Smooth muscle cell (in vitro differentiated cells): ENCODE measurements around the gene DESI1. TPM values are rescaled to one million over a fixed set of nuclear protein-coding genes. Genes with fewer than 3 reads are reported as not detected.

Experiments
- DNase-seq: peaks from one replicate; lab custom pipeline; 2025; ENCODE audit not compliant: unreplicated experiment; lab: John Stamatoyannopoulos, UW
- H2AFZ ChIP-seq: fragments of 200-600 bp; sonication (generic); 2 replicates; pipeline ENCODE4 v1.6.0; 2016; ENCODE audit warnings: antibody characterized with exemption, low read depth, mild to moderate bottlenecking
- H3F3A ChIP-seq: fragments of 200-600 bp; sonication (generic); 2 replicates; pipeline ENCODE4 v1.6.0; 2017; ENCODE audit warnings: antibody characterized with exemption, low read depth
- H3K27ac ChIP-seq: fragments of 200-600 bp; sonication (generic); 2 replicates; pipeline ENCODE4 v1.5.1; 2016; ENCODE audit warnings: low read depth, mild to moderate bottlenecking
- H3K27me3 ChIP-seq: fragments of 200-600 bp; sonication (generic); 2 replicates; pipeline ENCODE4 v1.6.1; 2016; ENCODE audit warnings: low read depth, mild to moderate bottlenecking
- H3K36me3 ChIP-seq: fragments of 200-600 bp; sonication (generic); 2 replicates; pipeline ENCODE4 v1.5.1; 2016; ENCODE audit warnings: low read depth
- H3K4me1 ChIP-seq: fragments of 200-600 bp; sonication (generic); 2 replicates; pipeline ENCODE4 v1.5.1; 2016; ENCODE audit warnings: low read depth
- H3K4me2 ChIP-seq: fragments of 200-600 bp; sonication (generic); 2 replicates; pipeline ENCODE4 v1.6.0; 2016; ENCODE audit warnings: mild to moderate bottlenecking
- H3K4me3 ChIP-seq: fragments of 200-600 bp; sonication (generic); 2 replicates; pipeline ENCODE4 v1.5.1; 2016; ENCODE audit warnings: mild to moderate bottlenecking
- H3K79me2 ChIP-seq: fragments of 200-600 bp; sonication (generic); 2 replicates; pipeline ENCODE4 v1.6.0; 2016; ENCODE audit warnings: low read depth, mild to moderate bottlenecking
- H3K9ac ChIP-seq: fragments of 200-600 bp; sonication (generic); 2 replicates; pipeline ENCODE4 v1.6.0; 2016; ENCODE audit warnings: low read depth
- H3K9me3 ChIP-seq: fragments of 200-600 bp; sonication (generic); replicated peaks from 2 replicates; pipeline ENCODE4 v1.5.1; 2016; ENCODE audit warnings: low read depth
- H4K20me1 ChIP-seq: fragments of 200-600 bp; sonication (generic); 2 replicates; pipeline ENCODE4 v1.6.0; 2016; ENCODE audit warnings: low read depth
- WGBS: methylation state at CpG from one replicate; pipeline ENCODE4 v1.1.7; 2016; ENCODE audit warnings: low lambda C conversion rate; 5-methylcytosine and 5-hydroxymethylcytosine counted together
- polyA plus RNA-seq: library from polyadenylated mRNA; unstranded; fragments of >200 nt; fragmentation: Nextera tagmentation; extraction: Ambion mirVana; gene quantifications from 2 replicates; pipeline ENCODE4 v1.2.1, GENCODE V29; 2016
- total RNA-seq: library from RNA; depleted of rRNA; stranded (reverse); fragments of >200 nt; gene quantifications from 2 replicates; pipeline ENCODE4 v1.2.3, GENCODE V29; 2014
- TF ChIP-seq, protein P1 (sequence below): fragments of 200-600 bp; sonication (generic); IDR thresholded peaks from 2 replicates; pipeline ENCODE4 v1.5.1; 2017; ENCODE audit warnings: borderline replicate concordance, mild to moderate bottlenecking, antibody characterized with exemption; ENCODE audit not compliant: insufficient read depth, poor library complexity, severe bottlenecking

The DESI1 gene
- total and polyA plus RNA-seq, 2 experiments from 2014 or later, result 14.3 to 16.9 TPM

DNA sequence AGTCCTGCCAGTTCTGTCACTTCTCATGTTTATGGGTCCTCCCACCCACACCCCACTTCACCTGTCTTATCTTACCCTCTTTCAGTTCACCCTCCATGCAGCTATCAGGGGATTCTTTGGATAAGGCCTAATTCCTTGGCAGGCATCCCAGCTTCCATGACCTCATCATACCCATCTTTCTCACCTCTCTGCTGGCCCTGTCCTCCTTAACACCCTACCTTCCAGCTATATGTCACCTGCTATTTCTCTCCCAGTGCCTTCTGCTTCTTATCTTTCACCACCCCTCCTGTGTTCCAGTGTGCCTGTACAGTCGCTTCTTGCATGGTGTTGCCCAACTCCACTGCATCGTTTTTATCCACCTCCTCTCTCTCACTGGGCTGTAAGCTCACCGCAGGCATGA is 39.6 kb upstream of the DESI1 start:
- H2AFZ ChIP-seq, result no peak overlapping the region
- H3K4me2 ChIP-seq, result no peak overlapping the region
- H3K79me2 ChIP-seq, result no peaks in the 10 kb centered on the region
- H3K36me3 ChIP-seq, result peaks cover 30% of the 10 kb centered on the region
- 96% methylated on average over 3 of the region's 3 CpGs for WGBS
- TF ChIP-seq, protein P1, sequence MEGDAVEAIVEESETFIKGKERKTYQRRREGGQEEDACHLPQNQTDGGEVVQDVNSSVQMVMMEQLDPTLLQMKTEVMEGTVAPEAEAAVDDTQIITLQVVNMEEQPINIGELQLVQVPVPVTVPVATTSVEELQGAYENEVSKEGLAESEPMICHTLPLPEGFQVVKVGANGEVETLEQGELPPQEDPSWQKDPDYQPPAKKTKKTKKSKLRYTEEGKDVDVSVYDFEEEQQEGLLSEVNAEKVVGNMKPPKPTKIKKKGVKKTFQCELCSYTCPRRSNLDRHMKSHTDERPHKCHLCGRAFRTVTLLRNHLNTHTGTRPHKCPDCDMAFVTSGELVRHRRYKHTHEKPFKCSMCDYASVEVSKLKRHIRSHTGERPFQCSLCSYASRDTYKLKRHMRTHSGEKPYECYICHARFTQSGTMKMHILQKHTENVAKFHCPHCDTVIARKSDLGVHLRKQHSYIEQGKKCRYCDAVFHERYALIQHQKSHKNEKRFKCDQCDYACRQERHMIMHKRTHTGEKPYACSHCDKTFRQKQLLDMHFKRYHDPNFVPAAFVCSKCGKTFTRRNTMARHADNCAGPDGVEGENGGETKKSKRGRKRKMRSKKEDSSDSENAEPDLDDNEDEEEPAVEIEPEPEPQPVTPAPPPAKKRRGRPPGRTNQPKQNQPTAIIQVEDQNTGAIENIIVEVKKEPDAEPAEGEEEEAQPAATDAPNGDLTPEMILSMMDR, result no peak
- no peak overlapping the region for H3K4me3 ChIP-seq
- no peaks in the 10 kb centered on the region for H3K4me1 ChIP-seq
- peaks cover 8% of the 10 kb centered on the region for H4K20me1 ChIP-seq
- H3F3A ChIP-seq, result peaks cover 23% of the 10 kb centered on the region
- no peaks in the 10 kb centered on the region for H3K27me3 ChIP-seq
- H3K9me3 ChIP-seq, result no peaks in the 10 kb centered on the region
- no peak for DNase-seq
- H3K27ac ChIP-seq, result no peak overlapping the region
- no peak overlapping the region for H3K9ac ChIP-seq

DNA sequence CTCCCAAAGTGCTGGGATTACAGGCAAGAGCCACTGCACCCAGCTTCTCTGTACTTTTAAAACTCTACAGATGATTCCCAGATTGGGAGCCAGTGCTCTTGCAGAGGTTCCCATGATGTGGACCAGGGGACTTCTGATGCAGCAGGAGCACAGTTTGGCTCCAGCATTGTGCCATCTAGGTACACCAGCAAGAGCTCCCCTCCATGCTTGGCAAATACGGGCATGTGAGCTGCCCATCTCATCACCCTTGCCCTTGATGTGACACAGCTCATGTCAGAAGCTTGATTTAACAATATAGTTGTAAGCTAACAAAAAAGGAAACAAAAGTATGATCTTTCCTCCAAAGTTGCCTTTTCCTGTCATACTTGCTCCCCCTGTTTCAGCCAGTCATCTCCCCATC is 39.1 kb upstream of the DESI1 start:
- Histone ChIP-seq H3K36me3 (peaks cover 34% of the 10 kb centered on the region), H3K9me3 (no peaks in the 10 kb centered on the region), H4K20me1 (peaks cover 8% of the 10 kb centered on the region), H3K9ac (no peak overlapping the region), H3K27me3 (no peaks in the 10 kb centered on the region), H3K79me2 (no peaks in the 10 kb centered on the region), H3K4me3 (no peak overlapping the region), H3F3A (peaks cover 23% of the 10 kb centered on the region), H3K4me2 (no peak overlapping the region), H2AFZ (no peak overlapping the region), H3K4me1 (no peaks in the 10 kb centered on the region), H3K27ac (no peak overlapping the region)
- WGBS, result 90% methylated on average over 1 of the region's 1 CpG
- TF ChIP-seq, protein P1, result no peak
- no peak for DNase-seq

DNA sequence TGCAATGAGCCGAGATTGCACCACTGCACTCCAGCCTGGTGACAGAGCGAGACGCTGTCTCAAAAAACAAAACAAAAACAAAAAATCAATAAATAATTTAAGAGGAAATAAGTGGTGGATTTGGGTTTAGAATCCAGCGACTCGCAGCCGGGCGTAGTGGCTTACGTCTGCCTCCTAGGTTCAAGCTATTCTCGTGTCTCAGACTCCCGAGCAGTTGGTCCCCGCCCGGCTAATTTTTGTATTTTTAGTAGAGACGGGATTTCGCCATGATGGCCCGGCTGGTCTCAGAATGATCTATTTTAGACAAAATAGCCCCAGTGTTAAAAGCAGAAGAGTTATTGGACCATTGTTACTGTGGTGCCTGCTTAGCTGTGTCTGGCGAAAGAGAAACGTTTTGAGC is 38.0 kb upstream of the DESI1 start:
- WGBS, result 96% methylated on average over 17 of the region's 17 CpGs
- no peaks in the 10 kb centered on the region for H3K4me1 ChIP-seq
- H4K20me1 ChIP-seq, result peaks cover 8% of the 10 kb centered on the region
- no peak overlapping the region for H2AFZ ChIP-seq
- no peaks in the 10 kb centered on the region for H3K9me3 ChIP-seq
- H3K36me3 ChIP-seq, result peaks cover 44% of the 10 kb centered on the region
- no peak overlapping the region for H3K27ac ChIP-seq
- DNase-seq, result no peak
- H3K79me2 ChIP-seq, result no peaks in the 10 kb centered on the region
- H3K27me3 ChIP-seq, result no peaks in the 10 kb centered on the region
- TF ChIP-seq, protein P1, result no peak
- peaks cover 14% of the 10 kb centered on the region for H3F3A ChIP-seq
- no peak overlapping the region for H3K4me2 ChIP-seq
- H3K9ac ChIP-seq, result no peak overlapping the region
- H3K4me3 ChIP-seq, result no peak overlapping the region

DNA sequence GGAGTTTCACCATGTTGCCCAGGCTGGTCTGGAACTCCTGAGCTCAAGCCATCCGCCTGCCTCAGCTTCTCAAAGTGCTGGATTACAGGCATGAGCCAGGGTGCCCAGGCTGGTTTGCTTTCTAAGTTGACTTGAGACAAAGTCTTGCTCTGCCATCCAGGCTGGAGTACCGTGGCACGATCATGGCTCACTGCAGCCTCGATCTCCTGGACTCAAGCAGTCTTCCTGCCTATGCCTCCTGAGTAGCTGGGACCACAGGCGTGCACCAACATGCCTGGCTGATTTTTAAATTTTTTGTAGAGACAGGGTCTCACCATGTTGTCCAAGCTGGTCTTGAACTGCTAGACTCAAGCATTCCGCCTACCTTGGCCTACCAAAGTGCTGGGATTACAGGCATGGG is 36.9 kb upstream of the DESI1 start:
- peaks cover 6% of the 10 kb centered on the region for H3F3A ChIP-seq
- no peaks in the 10 kb centered on the region for H3K79me2 ChIP-seq
- no peak overlapping the region for H3K27ac ChIP-seq
- no peak overlapping the region for H2AFZ ChIP-seq
- no peak overlapping the region for H3K4me3 ChIP-seq
- DNase-seq, result no peak
- no peak overlapping the region for H3K4me2 ChIP-seq
- peaks cover 8% of the 10 kb centered on the region for H4K20me1 ChIP-seq
- H3K36me3 ChIP-seq, result peaks cover 43% of the 10 kb centered on the region
- no peaks in the 10 kb centered on the region for H3K9me3 ChIP-seq
- no peak overlapping the region for H3K9ac ChIP-seq
- 96% methylated on average over 6 of the region's 6 CpGs for WGBS
- H3K27me3 ChIP-seq, result no peaks in the 10 kb centered on the region
- H3K4me1 ChIP-seq, result no peaks in the 10 kb centered on the region
- TF ChIP-seq, protein P1, result no peak
